Gastroesophageal sphincter (tissue), 3 donors: Measurements from ENCODE around the gene RIPOR1.

Experiments
- CTCF ChIP-seq, 4 experiments: fragments of 200-600 bp in 2 of 4; fragments of 450-650 bp in 2 of 4; sonication (generic) in 1 of 4; IDR thresholded peaks; one replicate each; pipeline ENCODE4 v1.5.1; 2017 to 2019; ENCODE audit warnings: antibody characterized with exemption in 4 of 4, mild to moderate bottlenecking in 2 of 4, moderate library complexity in 2 of 4
- EP300 ChIP-seq: sonication (generic); formaldehyde crosslinking; IDR thresholded peaks from one replicate; pipeline ENCODE4 v1.6.1; 2017; ENCODE audit warnings: antibody characterized with exemption, mild to moderate bottlenecking
- POLR2A ChIP-seq, 2 donors: fragments of 450-650 bp; IDR thresholded peaks; one replicate each; pipeline ENCODE4 v1.6.1; 2017; ENCODE audit warnings: antibody characterized with exemption in 2 of 2, mild to moderate bottlenecking in 2 of 2, moderate library complexity in 1 of 2

- TF ChIP-seq CTCF (IDR thresholded peaks at IDR 0.05) (no peak), EP300 (no peak), POLR2A (IDR thresholded peaks at IDR 0.05) (no peak)
Measured at GRCh38 chr16:67539271-67539670, 10.6 kb downstream of the RIPOR1 start.
